Measurements from ENCODE around the gene CAMK2G. TPM values are rescaled to one million over a fixed set of nuclear protein-coding genes. Genes with fewer than 3 reads are reported as not detected.

Gene CAMK2G
- total RNA-seq, 1 experiment from 2014 or later = 24.0 TPM

DNA sequence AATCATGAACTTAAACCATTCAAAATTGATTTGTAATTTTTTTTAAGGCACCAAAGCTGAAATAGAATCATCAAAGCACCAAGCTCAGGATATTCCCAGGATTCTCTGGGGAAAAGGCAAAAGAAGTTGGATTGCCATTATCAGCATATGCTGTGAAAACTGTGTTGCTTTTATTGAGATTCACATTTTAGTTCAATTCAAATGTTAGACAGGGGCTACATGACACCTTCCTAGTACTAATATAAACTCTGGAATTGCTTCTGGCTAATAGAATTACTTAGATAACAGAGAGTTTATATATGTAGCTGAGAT, 58.7 kb downstream of the CAMK2G start:
- no peak overlapping the region for H3K4me3 ChIP-seq

DNA sequence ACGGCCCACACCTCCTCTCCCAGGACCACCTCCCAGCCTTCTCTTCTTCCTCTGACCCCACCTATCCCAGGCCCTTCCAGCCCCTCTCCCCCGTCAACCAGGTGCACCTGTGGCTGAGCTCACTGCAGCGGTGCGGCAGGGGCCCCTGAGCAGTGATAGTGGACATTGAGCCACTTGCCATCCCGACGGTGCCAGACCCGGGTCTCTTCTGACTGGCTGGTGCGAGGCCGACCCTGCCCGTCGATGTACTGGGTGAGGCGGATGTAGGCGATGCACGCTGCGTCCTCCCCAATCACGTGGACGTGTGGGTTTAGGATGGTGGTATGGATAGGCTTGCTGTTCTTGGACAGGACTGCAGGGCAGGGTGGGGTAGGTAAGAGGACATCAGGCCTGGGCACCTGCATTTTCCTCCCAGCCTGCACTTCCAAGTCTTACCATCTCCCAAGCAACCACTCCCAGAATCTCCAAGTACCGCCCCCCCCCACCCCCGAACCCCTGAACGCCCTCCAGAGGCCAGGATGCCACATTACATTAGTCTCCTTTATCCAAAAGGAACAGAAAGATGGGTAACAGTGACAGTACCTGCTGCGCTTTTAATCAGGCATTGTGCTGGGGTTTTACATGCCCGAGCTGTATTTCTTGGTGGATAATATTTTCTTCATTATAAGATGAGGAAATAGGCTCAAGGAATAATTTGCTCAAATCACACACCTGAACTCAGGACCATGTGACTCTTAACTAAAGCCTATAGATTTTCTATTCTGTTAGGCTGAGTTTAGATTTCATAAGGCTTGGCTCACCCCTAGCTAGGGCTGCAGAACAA, 59.2 kb downstream of the CAMK2G start:
- Histone ChIP-seq H3K4me3 (no peak overlapping the region), H3K9me3 (no peaks in the 10 kb centered on the region), H3K36me3 (peaks cover 33% of the 10 kb centered on the region), H3K27me3 (no peaks in the 10 kb centered on the region)
- no peak for DNase-seq

More for the DNA sequence above, 58.7 kb downstream of the CAMK2G start:
- Histone ChIP-seq H3K27me3 (no peaks in the 10 kb centered on the region), H3K9me3 (no peaks in the 10 kb centered on the region), H3K36me3 (peaks cover 33% of the 10 kb centered on the region)
- no peak for DNase-seq

DNA sequence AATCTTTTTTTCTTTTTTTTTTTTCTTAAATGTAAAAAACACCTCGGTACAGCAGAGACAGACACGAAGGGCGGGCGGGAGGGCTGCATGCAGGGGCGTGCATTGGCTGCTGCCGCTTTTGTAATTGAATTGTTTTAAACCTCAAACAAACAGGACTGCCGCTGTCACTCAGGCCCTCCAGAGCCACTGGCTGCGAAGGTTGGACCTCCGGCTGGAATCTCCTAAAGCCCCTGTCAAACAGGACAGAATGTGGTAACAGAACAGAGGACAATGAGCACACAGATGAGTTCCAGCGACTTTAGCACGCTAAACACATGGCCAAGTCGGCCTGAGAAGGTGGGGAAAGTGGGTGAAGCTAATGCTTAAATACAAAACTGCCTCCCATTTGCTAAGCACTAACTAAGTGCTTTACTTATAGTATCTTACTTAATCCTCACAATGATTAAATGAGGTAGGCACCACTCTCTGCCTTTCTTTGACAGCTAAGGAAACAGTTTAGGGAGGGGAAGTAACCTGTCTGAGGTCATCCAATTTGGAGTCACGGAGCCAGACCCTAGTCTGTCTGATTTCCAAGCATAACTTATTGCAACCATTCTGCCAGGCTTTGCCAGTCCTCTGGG, 60.0 kb downstream of the CAMK2G start:
- Histone ChIP-seq H3K27me3 (no peaks in the 10 kb centered on the region), H3K36me3 (peaks cover 33% of the 10 kb centered on the region), H3K9me3 (no peaks in the 10 kb centered on the region), H3K4me3 (no peak overlapping the region)
- DNase-seq = no peak

DNA sequence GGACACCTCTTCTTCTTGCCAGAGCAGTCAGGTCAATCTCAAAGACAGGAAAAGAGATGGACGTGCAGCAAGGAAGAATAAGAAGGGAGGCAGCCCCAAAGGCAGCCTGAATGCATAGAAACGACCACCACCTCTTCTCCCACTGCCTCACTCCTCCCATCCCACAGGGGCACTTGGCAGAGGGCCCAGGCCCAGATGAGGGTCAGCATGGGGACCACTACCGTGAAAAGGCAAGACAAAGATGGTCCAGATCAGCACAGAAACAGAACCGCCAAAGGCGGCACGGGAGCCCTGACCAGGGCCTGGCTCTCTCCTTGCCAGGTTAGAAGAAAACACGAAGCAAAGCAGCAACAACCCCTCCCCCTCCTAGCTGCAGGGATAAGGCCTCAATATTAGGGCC, 61.0 kb downstream of the CAMK2G start:
- Histone ChIP-seq H3K9me3 (no peaks in the 10 kb centered on the region), H3K27me3 (no peaks in the 10 kb centered on the region), H3K36me3 (peaks cover 33% of the 10 kb centered on the region), H3K4me3 (no peak overlapping the region)
- no peak for DNase-seq

DNA sequence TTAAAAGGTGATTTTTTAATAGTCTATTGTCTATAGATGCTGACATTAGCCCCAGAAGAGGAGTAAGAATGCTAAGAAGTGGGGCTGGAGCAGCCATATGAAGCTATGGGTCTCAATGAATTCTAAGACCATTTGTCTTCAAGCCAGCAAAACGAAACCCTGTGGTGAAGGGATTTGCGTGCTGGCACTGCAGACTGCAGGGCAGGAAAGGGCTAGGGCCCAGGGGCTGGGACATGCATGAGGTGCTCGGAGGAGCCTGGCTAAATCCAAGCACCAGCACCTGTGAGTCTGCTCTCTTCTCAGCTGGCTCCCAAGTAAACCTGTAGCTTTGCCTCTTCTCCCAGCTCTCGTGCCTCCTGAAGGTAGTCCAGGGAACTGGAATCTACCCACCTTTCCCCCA, 61.7 kb downstream of the CAMK2G start:
- no peaks in the 10 kb centered on the region for H3K27me3 ChIP-seq
- H3K9me3 ChIP-seq = no peaks in the 10 kb centered on the region
- H3K4me3 ChIP-seq = no peak overlapping the region
- H3K36me3 ChIP-seq = peaks cover 32% of the 10 kb centered on the region
- DNase-seq = no peak

DNA sequence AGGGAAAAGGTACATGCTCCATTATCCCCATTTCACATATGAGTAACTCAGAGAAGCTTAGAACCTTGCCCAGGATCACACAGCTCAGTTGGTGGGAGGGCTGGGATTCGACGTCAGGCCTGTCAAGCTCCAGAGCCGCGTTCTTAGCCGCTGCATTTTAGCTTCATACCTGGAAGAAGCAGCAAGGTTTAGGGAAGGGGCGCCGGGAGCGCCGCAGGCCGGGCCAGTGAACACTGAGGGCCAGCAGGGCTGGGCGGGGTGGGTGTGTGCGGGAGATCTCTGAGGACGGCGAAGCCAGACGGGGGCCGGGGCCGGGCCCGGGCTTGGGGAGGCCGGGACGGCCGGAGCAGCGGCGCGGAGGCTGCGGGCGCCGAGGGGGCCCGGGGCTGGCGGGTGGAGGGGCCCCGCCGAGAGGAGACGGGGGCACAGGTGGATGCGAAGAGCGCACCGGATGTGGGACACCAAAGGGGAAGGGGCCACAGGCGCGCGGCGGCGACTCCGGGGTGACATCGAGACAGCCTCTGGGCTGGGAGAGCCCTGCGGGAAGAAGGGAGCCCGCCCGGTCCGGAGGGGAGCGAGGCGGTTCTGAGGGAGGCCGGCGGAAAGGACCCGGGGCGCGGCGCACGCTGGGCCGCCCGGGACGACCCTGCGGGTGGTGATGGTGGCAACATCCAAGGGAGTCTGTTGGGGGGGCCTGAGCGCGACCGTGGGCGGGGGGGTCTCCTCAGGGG, 63.5 kb downstream of the CAMK2G start:
- peaks cover 18% of the 10 kb centered on the region for H3K36me3 ChIP-seq
- no peaks in the 10 kb centered on the region for H3K9me3 ChIP-seq
- H3K27me3 ChIP-seq = no peaks in the 10 kb centered on the region
- H3K4me3 ChIP-seq = peak overlapping the region; percentile 73
- peak; percentile 38 for DNase-seq

DNA sequence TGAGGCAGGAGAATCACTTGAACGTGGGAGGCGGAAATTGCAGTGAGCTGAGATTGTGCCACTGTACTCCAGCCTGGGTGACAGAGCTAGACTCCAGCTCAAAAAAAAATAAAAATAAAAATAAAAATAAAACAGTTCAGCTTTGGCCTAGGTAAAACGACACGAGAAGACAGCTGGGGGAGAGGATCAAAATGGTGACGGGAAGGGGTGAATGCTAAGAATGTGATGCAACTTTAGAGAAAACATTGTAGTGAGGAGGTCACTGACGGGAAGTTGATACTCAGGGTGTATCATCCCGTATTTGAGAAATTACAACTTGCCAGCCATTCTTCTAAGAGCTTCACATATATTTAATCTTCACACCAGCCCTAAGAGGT, 64.0 kb downstream of the CAMK2G start:
- Histone ChIP-seq H3K4me3 (peak overlapping the region; percentile 73), H3K9me3 (no peaks in the 10 kb centered on the region), H3K27me3 (no peaks in the 10 kb centered on the region), H3K36me3 (peaks cover 17% of the 10 kb centered on the region)
- no peak for DNase-seq

DNA sequence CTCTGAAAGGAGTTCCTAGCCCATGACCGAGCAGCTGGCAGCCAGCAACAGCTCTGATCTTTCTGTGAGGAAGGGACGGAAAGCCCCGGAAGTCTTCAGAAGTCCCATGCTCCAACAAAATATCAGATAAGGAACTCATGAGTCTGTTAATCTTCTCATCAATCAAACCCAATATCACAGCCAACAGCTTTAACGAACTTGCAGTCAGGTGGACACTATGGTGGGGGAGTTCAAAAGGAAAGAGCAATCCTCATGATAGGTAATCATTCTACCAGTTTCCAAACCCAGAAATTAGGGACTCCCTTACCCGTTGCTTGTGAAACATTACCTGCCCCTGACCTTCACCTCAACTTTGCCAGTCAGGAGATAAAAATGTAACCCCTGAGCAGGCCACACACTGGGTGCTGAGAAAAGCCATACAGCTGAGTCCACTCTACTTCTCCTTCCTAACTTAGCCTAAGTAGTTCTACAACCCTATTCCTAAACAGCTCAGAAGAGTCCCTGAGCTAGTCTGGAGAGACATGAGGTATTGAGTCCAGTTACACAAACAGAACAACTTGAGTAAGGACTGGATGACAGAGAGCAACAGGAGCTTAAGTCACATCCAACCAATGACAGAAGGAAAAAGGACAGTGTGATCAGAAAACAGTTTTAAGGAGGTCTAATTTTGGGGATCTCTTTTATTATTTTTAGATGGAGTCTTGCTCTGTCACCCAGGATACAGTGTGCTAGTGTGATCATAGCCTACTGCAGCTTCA, 65.1 kb downstream of the CAMK2G start:
- no peaks in the 10 kb centered on the region for H3K9me3 ChIP-seq
- H3K36me3 ChIP-seq = peaks cover 14% of the 10 kb centered on the region
- no peaks in the 10 kb centered on the region for H3K27me3 ChIP-seq
- no peak overlapping the region for H3K4me3 ChIP-seq
- DNase-seq = no peak

DNA sequence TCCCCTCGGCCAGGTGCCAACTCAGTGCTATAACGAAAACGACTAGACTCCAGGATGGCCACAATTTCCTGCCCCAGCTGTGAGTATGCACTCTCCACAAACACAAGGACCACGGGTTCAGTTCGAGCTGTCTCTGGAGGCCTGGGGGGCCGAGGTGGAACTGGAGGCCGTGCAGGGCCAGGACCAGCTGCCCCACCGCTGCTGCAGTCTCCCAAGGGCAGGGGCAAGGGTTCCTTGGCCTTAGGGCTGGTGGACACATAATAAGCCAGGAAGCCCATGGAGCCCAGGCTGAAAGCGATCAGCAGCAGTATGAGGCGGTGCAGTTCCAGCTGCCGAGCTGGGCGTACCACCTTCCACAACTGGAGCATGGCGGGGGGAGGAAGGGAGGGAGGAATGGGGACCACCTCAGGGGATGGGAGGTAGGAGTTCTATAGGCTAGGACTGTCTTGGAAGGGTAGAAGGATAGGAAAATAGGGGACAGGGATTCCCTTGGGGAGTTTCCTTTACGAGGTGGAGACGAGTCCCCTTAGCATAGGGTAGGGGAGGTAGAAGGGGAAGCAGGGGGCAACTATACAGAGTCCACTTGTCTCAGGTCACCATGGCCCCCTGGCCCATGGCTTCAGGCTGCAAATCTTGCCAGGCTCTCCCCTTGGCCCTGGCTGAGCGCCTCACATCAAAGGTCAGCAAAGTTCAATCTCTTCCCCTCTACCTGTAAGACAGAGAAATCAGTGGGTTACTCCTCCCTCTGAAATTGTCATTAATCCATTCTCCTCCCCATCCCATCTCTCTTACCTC, 66.1 kb downstream of the CAMK2G start:
- H3K36me3 ChIP-seq = peaks cover 10% of the 10 kb centered on the region
- no peak for DNase-seq
- H3K9me3 ChIP-seq = no peaks in the 10 kb centered on the region
- H3K27me3 ChIP-seq = no peaks in the 10 kb centered on the region
- no peak overlapping the region for H3K4me3 ChIP-seq

DNA sequence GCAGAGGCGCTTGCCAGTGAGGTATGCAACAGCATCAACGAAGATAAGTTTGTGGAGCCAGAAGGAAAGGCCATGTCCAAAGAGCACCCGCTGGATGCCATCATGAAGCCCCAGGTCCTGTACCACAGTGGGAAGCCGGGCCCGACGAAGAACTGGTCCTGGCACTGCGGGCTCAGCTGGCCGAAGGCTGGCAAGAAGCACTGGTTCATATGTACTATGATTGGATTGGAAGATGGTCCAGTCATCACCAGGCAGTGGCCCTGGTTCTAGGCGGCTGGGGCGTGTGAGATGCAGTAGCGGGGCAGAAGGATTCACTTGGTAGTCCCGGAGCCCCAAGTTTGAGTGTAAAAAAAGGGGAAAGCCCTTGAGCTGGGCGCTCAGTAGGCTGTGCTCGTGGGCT, 66.9 kb downstream of the CAMK2G start:
- Histone ChIP-seq H3K9me3 (no peaks in the 10 kb centered on the region), H3K27me3 (no peaks in the 10 kb centered on the region), H3K4me3 (no peak overlapping the region), H3K36me3 (peaks cover 15% of the 10 kb centered on the region)
- no peak for DNase-seq

DNA sequence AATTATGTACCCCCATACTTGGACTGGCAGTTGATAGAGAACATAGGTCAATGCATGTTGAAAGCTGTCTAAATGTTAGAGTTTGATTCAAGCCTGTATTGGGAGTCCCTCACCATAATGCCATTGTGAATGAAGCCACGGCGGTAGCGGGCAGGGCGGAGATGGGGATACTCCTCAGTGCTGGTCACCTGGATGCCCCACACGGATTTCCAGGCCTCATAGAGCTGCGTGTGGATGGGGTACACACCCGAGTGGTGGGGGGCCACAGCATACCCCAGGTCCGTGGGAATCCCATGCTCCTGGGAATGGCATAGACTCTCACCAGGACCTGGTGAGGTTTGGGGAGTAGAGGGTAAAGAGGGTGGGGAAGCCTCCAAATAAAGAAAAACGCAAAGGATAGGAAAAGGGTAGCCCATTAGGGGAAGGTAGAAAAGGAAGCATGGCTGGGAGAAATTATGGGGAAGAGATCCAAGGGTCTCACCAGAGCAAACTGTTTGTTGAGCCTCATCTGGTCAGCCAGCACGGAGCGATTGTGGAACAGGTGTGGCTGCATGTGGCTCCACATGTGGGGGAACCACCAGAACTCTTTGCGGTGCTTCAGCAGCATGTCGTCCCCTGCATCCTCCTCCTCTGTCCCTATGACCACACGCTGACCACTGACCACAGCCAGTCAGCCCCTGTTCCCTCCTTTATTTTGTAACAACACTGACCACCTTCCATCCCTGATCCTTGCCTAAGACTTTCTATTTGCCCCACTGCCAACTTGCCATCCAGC, 68.0 kb downstream of the CAMK2G start:
- no peaks in the 10 kb centered on the region for H3K9me3 ChIP-seq
- no peak overlapping the region for H3K4me3 ChIP-seq
- DNase-seq = no peak
- no peaks in the 10 kb centered on the region for H3K27me3 ChIP-seq
- peaks cover 19% of the 10 kb centered on the region for H3K36me3 ChIP-seq

DNA sequence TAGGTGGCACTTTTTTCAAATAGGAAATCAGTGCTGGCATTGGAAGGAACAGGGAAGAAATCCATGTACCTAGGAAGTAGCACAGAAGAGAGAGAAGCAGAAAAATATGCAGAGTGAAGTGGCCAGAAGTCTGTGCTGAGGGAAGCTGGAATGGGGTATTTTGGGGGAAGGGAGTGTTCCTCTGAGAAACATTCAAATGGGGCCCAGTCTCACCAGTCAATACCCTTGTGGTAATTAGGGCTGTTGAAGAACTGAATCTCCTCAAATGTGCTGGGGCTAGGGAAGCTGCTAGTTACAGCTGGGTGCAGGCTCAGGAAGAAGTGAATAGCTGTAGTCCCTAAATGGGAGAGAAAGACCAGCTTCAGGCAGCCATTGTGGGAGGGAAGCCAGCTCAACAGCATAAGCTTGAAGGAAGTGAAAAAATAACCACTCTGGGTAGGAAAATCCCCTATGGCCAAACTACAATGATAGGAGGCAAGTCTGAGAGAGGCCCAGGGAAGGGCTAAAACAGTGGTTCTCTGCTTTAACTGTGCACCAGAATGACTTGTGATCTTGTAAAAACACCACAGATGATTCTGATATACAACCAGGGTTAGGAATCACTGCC, 70.6 kb downstream of the CAMK2G start:
- Histone ChIP-seq H3K27me3 (no peaks in the 10 kb centered on the region), H3K9me3 (no peaks in the 10 kb centered on the region), H3K36me3 (peaks cover 20% of the 10 kb centered on the region), H3K4me3 (no peak overlapping the region)
- DNase-seq = no peak

DNA sequence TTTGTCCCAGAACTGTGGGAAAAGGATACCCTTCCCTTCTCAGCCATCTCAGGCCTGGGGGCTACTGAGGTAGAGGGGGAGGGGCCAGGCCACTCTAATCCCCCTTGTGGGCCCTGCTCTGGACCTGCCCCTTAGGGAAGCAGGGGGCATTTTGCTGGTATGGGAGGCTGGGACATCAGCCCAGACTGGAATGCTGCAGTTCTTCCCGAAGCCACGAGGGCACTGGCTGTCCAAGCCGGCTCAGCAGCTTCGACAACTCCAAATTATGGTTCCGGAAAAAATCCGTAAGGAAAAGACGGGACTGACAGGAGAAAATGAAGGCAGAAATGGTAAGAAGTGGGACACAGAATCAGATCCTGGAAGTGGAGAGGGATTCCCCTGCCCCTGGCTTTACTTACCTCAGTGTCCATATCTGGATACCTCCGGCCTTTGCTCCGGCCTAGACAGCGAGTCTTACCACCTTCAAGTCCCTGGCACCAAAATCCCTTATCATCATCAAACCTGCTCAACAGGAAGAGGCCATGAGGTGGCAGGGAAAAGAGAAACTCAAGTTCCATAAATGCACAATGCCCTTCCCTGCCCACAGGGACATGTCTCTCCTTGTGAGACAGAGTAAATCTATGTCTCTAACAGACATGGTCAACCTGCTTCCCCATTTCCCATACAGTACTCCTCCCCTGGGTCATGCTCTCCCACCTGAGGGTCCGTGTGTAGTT, 71.9 kb downstream of the CAMK2G start:
- no peak for DNase-seq
- peaks cover 29% of the 10 kb centered on the region for H3K36me3 ChIP-seq
- H3K27me3 ChIP-seq = no peaks in the 10 kb centered on the region
- no peak overlapping the region for H3K4me3 ChIP-seq
- no peaks in the 10 kb centered on the region for H3K9me3 ChIP-seq

DNA sequence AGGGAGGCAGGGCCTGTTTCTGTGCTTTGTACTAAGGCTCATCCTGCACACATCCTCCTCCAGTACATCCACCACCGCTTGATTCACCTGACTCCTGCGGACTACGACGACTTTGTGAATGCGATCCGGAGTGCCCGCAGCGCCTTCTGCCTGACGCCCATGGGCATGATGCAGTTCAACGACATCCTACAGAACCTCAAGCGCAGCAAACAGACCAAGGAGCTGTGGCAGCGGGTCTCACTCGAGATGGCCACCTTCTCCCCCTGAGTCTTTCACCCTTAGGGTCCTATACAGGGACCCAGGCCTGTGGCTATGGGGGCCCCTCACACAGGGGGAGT, 73.1 kb downstream of the CAMK2G start:
- no peak overlapping the region for H3K4me3 ChIP-seq
- H3K9me3 ChIP-seq = no peaks in the 10 kb centered on the region
- no peaks in the 10 kb centered on the region for H3K27me3 ChIP-seq
- H3K36me3 ChIP-seq = peaks cover 41% of the 10 kb centered on the region
- DNase-seq = no peak
